Lung (tissue), 12 donors: Measurements from ENCODE around the gene BCL7A. TPM values are rescaled to one million over a fixed set of nuclear protein-coding genes. Genes with fewer than 3 reads are reported as not detected.
"Not testable (repeated sequence)": the region's sequence is repeated elsewhere in the genome, so short reads cannot be mapped to it uniquely, and the experiment has no call there.

Experiments
- ATAC-seq: fragments of 200-7000 bp; cut with Tn5 transposase; one replicate; pipeline ENCODE4 v1.9.1; 2020; ENCODE audit warnings: moderate number of reproducible peaks; ENCODE audit not compliant: insufficient read depth, low FRiP score
- DNase-seq, 3 donors: peaks; one replicate each; pipeline ENCODE4 v3.0.0-alpha.2; 2013 to 2017
- H3K27ac ChIP-seq, 2 donors: one replicate each; pipeline ENCODE4 v1.5.1; 2013; ENCODE audit warnings: mild to moderate bottlenecking in 2 of 2, moderate library complexity in 2 of 2, control low read depth in 1 of 2, inconsistent platforms in 1 of 2, low read depth in 1 of 2, low read length in 1 of 2
- H3K27me3 ChIP-seq, 3 donors: one replicate each; pipeline ENCODE4 v1.5.1; 2013; ENCODE audit warnings: low read length in 2 of 3; ENCODE audit not compliant: control insufficient read depth in 3 of 3, insufficient read depth in 3 of 3
- H3K36me3 ChIP-seq, 4 donors: one replicate each; pipeline ENCODE4 v1.5.1; 2013; ENCODE audit warnings: low read length in 4 of 4, mild to moderate bottlenecking in 1 of 4, moderate library complexity in 1 of 4; ENCODE audit not compliant: control insufficient read depth in 4 of 4, insufficient read depth in 4 of 4
- H3K4me1 ChIP-seq, 5 donors: one replicate each; pipeline ENCODE4 v1.5.1; 2013; ENCODE audit warnings: low read length in 5 of 5, mild to moderate bottlenecking in 2 of 5, moderate library complexity in 1 of 5; ENCODE audit not compliant: control insufficient read depth in 5 of 5, insufficient read depth in 5 of 5
- H3K4me3 ChIP-seq: one replicate; pipeline ENCODE4 v1.5.1; 2013; ENCODE audit warnings: mild to moderate bottlenecking, control low read depth, moderate library complexity
- H3K9ac ChIP-seq, 2 donors: one replicate each; pipeline ENCODE4 v1.5.1; 2013; ENCODE audit warnings: low read length in 2 of 2, control low read depth in 1 of 2; ENCODE audit not compliant: insufficient read depth in 1 of 2
- H3K9me3 ChIP-seq, 4 donors: one replicate each; pipeline ENCODE4 v1.5.1; 2013; ENCODE audit warnings: low read length in 3 of 4, mild to moderate bottlenecking in 1 of 4, moderate library complexity in 1 of 4; ENCODE audit not compliant: control insufficient read depth in 4 of 4, insufficient read depth in 3 of 4
- CTCF ChIP-seq: IDR thresholded peaks from 2 replicates; pipeline ENCODE4 v1.5.1; 2012; ENCODE audit warnings: mild to moderate bottlenecking; ENCODE audit errors: control extremely low read depth, extremely low read depth
- WGBS, 2 donors: extraction: QIAGEN DNeasy Blood & Tissue Kit; methylation state at CpG; one replicate each; pipeline ENCODE4 v1.1.7; 2013; 5-methylcytosine and 5-hydroxymethylcytosine counted together
- polyA plus RNA-seq, 2 donors: library from polyadenylated mRNA; stranded (reverse); fragments of 200-250 nt; gene quantifications; one replicate each; pipeline ENCODE4 v1.2.1, GENCODE V29; 2013
- total RNA-seq, 2 donors: library from RNA; depleted of rRNA in 1 of 2; stranded (reverse); fragments of >200 nt in 1 of 2; gene quantifications; one replicate each; pipeline ENCODE4 v1.2.1, GENCODE V29; 2014 to 2021
- donor health status: control.
- donor health status: control.
- donor health status: Bipolar disorder and iron deficiency.
- donor health status: healthy.
- donor health status: DM: yes; HTN: yes; CAD: no.

BCL7A gene
- total and polyA plus RNA-seq, 4 donors, result 3.4 to 21.2 (median 8.8) TPM

- Histone ChIP-seq H3K36me3 (peaks cover 0 to 5% (median 3%) of the 10 kb centered on the region in 4 donors), H3K4me3 (no peak overlapping the region), H3K27me3 (no peaks in the 10 kb centered on the region), H3K4me1 (peaks cover 0 to 5% (median 0%) of the 10 kb centered on the region in 5 donors), H3K9me3 (no peaks in the 10 kb centered on the region), H3K9ac (no peak overlapping the region), H3K27ac (no peak overlapping the region)
- DNase-seq (no peak), ATAC-seq (no peak)
- TF ChIP-seq CTCF, result no peak
- 56 to 63% methylated on average over 2 of the region's 2 CpGs for WGBS, 2 donors
These were observed 30.6 kb downstream of the BCL7A start for GRCh38 chr12:122052285-122052684.

- WGBS, 2 donors, result 94 to 96% methylated on average over 27 of the region's 27 CpGs
- Histone ChIP-seq H3K27ac (no peak overlapping the region), H3K4me3 (no peak overlapping the region), H3K9me3 (no peaks in the 10 kb centered on the region), H3K4me1 (peaks cover 0 to 11% (median 1%) of the 10 kb centered on the region in 5 donors), H3K36me3 (peaks cover 0 to 14% (median 6%) of the 10 kb centered on the region in 4 donors), H3K27me3 (no peaks in the 10 kb centered on the region), H3K9ac (no peak overlapping the region)
- ATAC-seq (no peak), DNase-seq (no peak)
- no peak for TF ChIP-seq CTCF
These were observed 33.3 kb downstream of the BCL7A start for GRCh38 chr12:122054842-122055520.

GRCh38 chr12:122056406-122056805 lies 34.7 kb downstream of the BCL7A start:
- DNase-seq, H3K9me3 ChIP-seq, H3K9ac ChIP-seq, H3K27ac ChIP-seq, H3K4me3 ChIP-seq, ATAC-seq, H3K27me3 ChIP-seq: not testable (repeated sequence)
- 96 to 98% methylated on average over 7 of the region's 7 CpGs for WGBS, 2 donors
- peaks cover 0 to 24% (median 7%) of the 10 kb centered on the region in 5 donors for H3K4me1 ChIP-seq
- H3K36me3 ChIP-seq, result peaks cover 2 to 14% (median 6%) of the 10 kb centered on the region in 4 donors

- no peak for DNase-seq
These were observed 35.5 kb downstream of the BCL7A start for GRCh38 chr12:122057007-122057735.

More at GRCh38 chr12:122057007-122057735, 35.5 kb downstream of the BCL7A start:
- Histone ChIP-seq H3K9ac (no peak overlapping the region), H3K36me3 (peaks cover 2 to 14% (median 6%) of the 10 kb centered on the region in 4 donors), H3K9me3 (no peaks in the 10 kb centered on the region), H3K4me3 (no peak overlapping the region), H3K27ac (no peak overlapping the region), H3K4me1 (peaks cover 0 to 32% (median 11%) of the 10 kb centered on the region in 5 donors), H3K27me3 (no peaks in the 10 kb centered on the region)
- ATAC-seq, result no peak
- TF ChIP-seq CTCF, result no peak
- WGBS, 2 donors, result 96 to 99% methylated on average over 11 of the region's 11 CpGs
